ENCODE data around the gene HLA-DRB1.

HLA-DRB1 gene

GRCh38 chr6:32615885-32616532 is 26.4 kb upstream of the HLA-DRB1 start:
- H3K4me3 ChIP-seq (ENCODE audit: low read depth, low read length) = peak overlapping the region; percentile 27; the same call in 1 of the 2 replicates
- no peak for TF ChIP-seq CTCF (IDR thresholded peaks at IDR 0.05; ENCODE audit: control insufficient read depth, extremely low read depth, insufficient read depth)
- no peak for DNase-seq (ENCODE audit: low read depth)

- H3K4me3 ChIP-seq (ENCODE audit: low read depth, low read length) = no peak overlapping the region
- DNase-seq (ENCODE audit: low read depth) = no peak
- no peak for TF ChIP-seq CTCF (IDR thresholded peaks at IDR 0.05; ENCODE audit: control insufficient read depth, extremely low read depth, insufficient read depth)
Measured at GRCh38 chr6:32614366-32615081, 24.9 kb upstream of the HLA-DRB1 start.

GRCh38 chr6:32613475-32613874 is 23.8 kb upstream of the HLA-DRB1 start:
- H3K4me3 ChIP-seq (ENCODE audit: low read depth, low read length) = no peak overlapping the region
- no peak for DNase-seq (ENCODE audit: low read depth)
- no peak for TF ChIP-seq CTCF (IDR thresholded peaks at IDR 0.05; ENCODE audit: control insufficient read depth, extremely low read depth, insufficient read depth)

- no peak for DNase-seq (ENCODE audit: low read depth)
- TF ChIP-seq CTCF (IDR thresholded peaks at IDR 0.05; ENCODE audit: control insufficient read depth, extremely low read depth, insufficient read depth) = no peak
- no peak overlapping the region for H3K4me3 ChIP-seq (ENCODE audit: low read depth, low read length)
Measured at GRCh38 chr6:32610682-32611296, 21.1 kb upstream of the HLA-DRB1 start.

- no peak for TF ChIP-seq CTCF (IDR thresholded peaks at IDR 0.05; ENCODE audit: control insufficient read depth, extremely low read depth, insufficient read depth)
- no peak overlapping the region for H3K4me3 ChIP-seq (ENCODE audit: low read depth, low read length)
- DNase-seq (ENCODE audit: low read depth) = peak; percentile 83
Measured at GRCh38 chr6:32609731-32610640, 20.3 kb upstream of the HLA-DRB1 start.

GRCh38 chr6:32609391-32609730 is 19.7 kb upstream of the HLA-DRB1 start:
- no peak overlapping the region for H3K4me3 ChIP-seq (ENCODE audit: low read depth, low read length)
- no peak for DNase-seq (ENCODE audit: low read depth)
- no peak for TF ChIP-seq CTCF (IDR thresholded peaks at IDR 0.05; ENCODE audit: control insufficient read depth, extremely low read depth, insufficient read depth)

Data from LNCaP clone FGC (cell line).